ENCODE data around the gene CA10. TPM values are rescaled to one million over a fixed set of nuclear protein-coding genes. Genes with fewer than 3 reads are reported as not detected.

The CA10 gene
- total and polyA plus RNA-seq, 2 of the 4 experiments (the other 2 are of a cell fraction): not detected

GRCh38 chr17:52160136-52160567 lies 1.6 kb upstream of the CA10 start:
- CTCF ChIA-PET: no interaction called here
- H3K56ac ChIP-seq (ENCODE audit: extremely low read depth, insufficient read depth, low read length): no peak overlapping the region

More at GRCh38 chr17:52160136-52160567, 1.6 kb upstream of the CA10 start:
- H2AK5ac ChIP-seq (ENCODE audit: low read depth, low read length): no peak overlapping the region
- 8% methylated on average over 8 of the region's 17 CpGs; no CpG with 5 or more reads in 1 of the 2 experiments for WGBS, 2 experiments (ENCODE audit: extremely low coverage in 2 of 2, insufficient read length in 1 of 2)
- no peak overlapping the region for H4K5ac ChIP-seq (ENCODE audit: low read depth, low read length)
- H3K14ac ChIP-seq (replicated peaks; ENCODE audit: low read depth, low read length): no peak overlapping the region
- H3K23ac ChIP-seq (ENCODE audit: low read depth, low read length): no peak overlapping the region
- no TSS peak for BruUV-seq (replicated peaks)
- H3K4me2 ChIP-seq (ENCODE audit: low read depth, low read length): no peak overlapping the region
- POLR2A ChIA-PET (ENCODE audit: unreplicated experiment): no interaction called here
- no peak overlapping the region for H2BK5ac ChIP-seq (ENCODE audit: low read depth, low read length, poor library complexity, severe bottlenecking)
- no peaks in the 10 kb centered on the region for H3K79me1 ChIP-seq (ENCODE audit: low read depth in 1 of 2, low read length in 2 of 2)
- H2BK20ac ChIP-seq (ENCODE audit: low read depth, low read length): no peak overlapping the region
- H3K27me3 ChIP-seq (ENCODE audit: control insufficient read depth, insufficient read depth, low read length): no peaks in the 10 kb centered on the region
- no peak overlapping the region for H3K4ac ChIP-seq (ENCODE audit: low read depth, low read length)
- in situ Hi-C loops (cut with MboI; ENCODE audit: low sequenced_read_pairs): no loop called here
- no peaks in the 10 kb centered on the region for H3K4me1 ChIP-seq (ENCODE audit: control insufficient read depth, insufficient read depth, low read length)
- no peaks in the 10 kb centered on the region for H3K36me3 ChIP-seq (ENCODE audit: control insufficient read depth, insufficient read depth, low read length)
- H2AK9ac ChIP-seq (replicated peaks; ENCODE audit: low read depth, low read length, poor library complexity): no peak overlapping the region
- dilution Hi-C loops (cut with HindIII; ENCODE audit: low sequenced_read_pairs, unreplicated experiment): no loop called here
- DNase-seq: no peak
- H3K9me3 ChIP-seq (ENCODE audit: control insufficient read depth, insufficient read depth, low read length): peaks cover 13% of the 10 kb centered on the region; the same call in 1 of the 2 replicates
- H4K20me1 ChIP-seq (ENCODE audit: insufficient read depth, low read length): no peaks in the 10 kb centered on the region
- no peak overlapping the region for H3K4me3 ChIP-seq (ENCODE audit: insufficient read depth, low read depth, low read length)
- no peak overlapping the region for H4K8ac ChIP-seq (ENCODE audit: low read depth in 2 of 2, low read length in 2 of 2)
- ATAC-seq (ENCODE audit: low read depth): no peak
- H3K9ac ChIP-seq (ENCODE audit: low read depth, low read length): no peak overlapping the region
- H4K91ac ChIP-seq (ENCODE audit: insufficient read depth, low read depth, low read length): no peak overlapping the region
- no peaks in the 10 kb centered on the region for H3K9me1 ChIP-seq (ENCODE audit: insufficient read depth, low read length)
- TF ChIP-seq CEBPB (IDR thresholded peaks at IDR 0.05; ENCODE audit: low read depth, low read length): no peak
- no peak for TF ChIP-seq MAFK (IDR thresholded peaks at IDR 0.05; ENCODE audit: low read depth, low read length)
- no peak for TF ChIP-seq BHLHE40 (IDR thresholded peaks at IDR 0.05; ENCODE audit: low read depth, low read length)
- no peak for TF ChIP-seq CHD1 (IDR thresholded peaks at IDR 0.05; ENCODE audit: low read depth, low read length)
- TF ChIP-seq POLR2A (IDR thresholded peaks at IDR 0.05; ENCODE audit: low read depth, low read length): no peak
- TF ChIP-seq RAD21 (IDR thresholded peaks at IDR 0.05; ENCODE audit: low read length): no peak
- TF ChIP-seq SMC3 (IDR thresholded peaks at IDR 0.05; ENCODE audit: low read depth, low read length): no peak
- TF ChIP-seq MAZ (IDR thresholded peaks at IDR 0.05; ENCODE audit: borderline replicate concordance, low read depth, low read length): no peak
- TF ChIP-seq FOS (IDR thresholded peaks at IDR 0.05; ENCODE audit: low read depth, low read length): no peak
- no peak for TF ChIP-seq NFE2L2 (IDR thresholded peaks at IDR 0.05; ENCODE audit: low read depth, low read length)
- no peak for TF ChIP-seq MXI1 (IDR thresholded peaks at IDR 0.05; ENCODE audit: borderline replicate concordance, low read depth, low read length)
- no peak for TF ChIP-seq RCOR1 (IDR thresholded peaks at IDR 0.05; ENCODE audit: insufficient replicate concordance, low read length)
- H3K27ac ChIP-seq (ENCODE audit: insufficient read depth, low read length): no peak overlapping the region
- intact Hi-C loops (cut with micrococcal nuclease): no loop called here
- no peak overlapping the region for H3K18ac ChIP-seq (ENCODE audit: low read depth, low read length)
- no peak overlapping the region for H2AFZ ChIP-seq (replicated peaks; ENCODE audit: low read length, poor library complexity)
- no peak overlapping the region for H2BK15ac ChIP-seq (ENCODE audit: low read depth, low read length)
- H2BK120ac ChIP-seq (ENCODE audit: low read depth, low read length): no peak overlapping the region
